Effector memory CD4-positive, alpha-beta T cell (primary cell): ENCODE results near the gene ANKRD33.

Source experiments
- DNase-seq, 3 donors: peaks; one replicate each; pipeline ENCODE4 v3.0.0-alpha.2; 2020
- H3K27ac ChIP-seq: 2 replicates; pipeline ENCODE4 v1.7.0; 2013; ENCODE audit warnings: mild to moderate bottlenecking, low read length, moderate library complexity; ENCODE audit not compliant: insufficient read depth, poor library complexity, severe bottlenecking
- H3K27me3 ChIP-seq: replicated peaks from 2 replicates; pipeline ENCODE4 v1.7.0; 2013; ENCODE audit warnings: mild to moderate bottlenecking, low read length; ENCODE audit not compliant: insufficient read depth, control insufficient read depth, poor library complexity, severe bottlenecking
- H3K36me3 ChIP-seq: 2 replicates; pipeline ENCODE4 v1.7.0; 2013; ENCODE audit warnings: mild to moderate bottlenecking, low read length, moderate library complexity; ENCODE audit not compliant: control insufficient read depth, insufficient read depth
- H3K4me1 ChIP-seq: 2 replicates; pipeline ENCODE4 v1.7.0; 2013; ENCODE audit warnings: low read length, mild to moderate bottlenecking; ENCODE audit not compliant: control insufficient read depth, insufficient read depth, poor library complexity, severe bottlenecking
- H3K4me3 ChIP-seq: 2 replicates; pipeline ENCODE4 v1.7.0; 2013; ENCODE audit warnings: low read length, low read depth, mild to moderate bottlenecking; ENCODE audit not compliant: insufficient read depth, poor library complexity, severe bottlenecking
- H3K9me3 ChIP-seq: 2 replicates; pipeline ENCODE4 v1.7.0; 2013; ENCODE audit warnings: mild to moderate bottlenecking, low read length, moderate library complexity; ENCODE audit not compliant: control insufficient read depth

The ANKRD33 gene

DNA sequence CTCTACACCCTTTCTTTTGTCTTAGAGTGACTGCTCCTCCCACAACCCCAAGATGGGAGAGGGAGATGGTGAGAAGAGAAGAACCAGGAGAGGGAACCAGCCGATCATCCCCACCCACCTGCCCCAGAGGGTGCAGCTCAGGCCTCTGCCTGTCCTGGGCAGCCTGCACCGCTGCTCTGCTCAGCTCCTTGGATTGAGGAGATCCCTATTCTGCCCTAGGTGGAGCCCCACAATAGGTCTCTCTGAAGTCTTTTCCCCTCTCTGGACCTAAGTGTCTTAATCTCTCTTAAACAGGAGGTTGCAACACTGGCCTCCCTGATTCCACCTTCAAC lies 2.2 kb downstream of the ANKRD33 start:
- Histone ChIP-seq H3K36me3 (no peaks in the 10 kb centered on the region), H3K27ac (no peak overlapping the region), H3K4me1 (no peaks in the 10 kb centered on the region), H3K9me3 (no peaks in the 10 kb centered on the region), H3K4me3 (no peak overlapping the region), H3K27me3 (no peaks in the 10 kb centered on the region)
- no peak for DNase-seq

DNA sequence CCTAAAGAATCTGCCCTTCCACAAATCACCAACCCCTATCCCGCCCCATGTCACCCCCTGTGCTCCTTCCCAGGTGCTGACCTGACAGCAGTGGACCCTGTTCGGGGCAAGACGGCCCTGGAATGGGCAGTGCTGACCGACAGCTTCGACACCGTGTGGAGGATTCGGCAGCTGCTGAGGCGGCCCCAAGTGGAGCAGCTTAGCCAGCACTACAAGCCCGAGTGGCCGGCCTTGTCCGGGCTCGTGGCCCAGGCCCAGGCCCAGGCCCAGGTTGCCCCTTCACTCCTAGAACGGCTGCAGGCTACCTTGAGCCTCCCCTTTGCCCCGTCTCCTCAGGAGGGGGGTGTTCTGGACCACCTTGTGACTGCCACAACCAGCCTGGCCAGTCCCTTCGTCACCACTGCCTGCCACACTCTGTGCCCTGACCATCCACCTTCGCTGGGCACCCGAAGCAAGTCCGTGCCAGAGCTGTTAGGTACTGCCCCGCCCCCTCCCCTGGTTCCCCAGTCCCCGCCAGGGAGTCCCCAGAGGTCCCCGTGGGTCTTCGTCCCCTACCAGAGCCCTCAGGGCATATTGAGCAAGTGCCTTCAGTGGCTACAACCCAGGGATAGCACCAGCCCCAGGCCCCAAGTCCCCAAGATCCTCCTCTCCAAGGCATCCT lies 2.7 kb downstream of the ANKRD33 start:
- Histone ChIP-seq H3K9me3 (no peaks in the 10 kb centered on the region), H3K27me3 (no peaks in the 10 kb centered on the region), H3K36me3 (no peaks in the 10 kb centered on the region), H3K4me1 (no peaks in the 10 kb centered on the region), H3K27ac (no peak overlapping the region), H3K4me3 (no peak overlapping the region)
- no peak for DNase-seq

DNA sequence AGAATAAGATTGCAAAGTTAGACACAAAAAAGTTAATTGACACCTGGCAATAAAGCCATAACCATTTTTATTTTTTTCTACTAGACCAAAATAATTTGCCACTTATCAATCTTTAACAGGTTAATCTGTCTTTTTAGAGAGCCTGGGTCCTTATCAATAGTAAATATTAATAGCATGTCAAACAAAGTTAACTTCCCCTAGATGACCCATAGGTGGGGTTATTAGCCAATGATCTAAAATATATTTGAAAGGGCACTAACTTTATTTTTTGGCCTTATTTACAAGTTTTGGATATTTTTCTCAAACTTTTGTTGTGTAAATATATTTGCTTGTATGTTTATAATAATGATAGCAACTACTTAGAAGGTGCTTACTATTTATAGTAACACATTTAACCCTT lies 3.9 kb downstream of the ANKRD33 start:
- no peak for DNase-seq
- no peaks in the 10 kb centered on the region for H3K4me1 ChIP-seq
- no peaks in the 10 kb centered on the region for H3K36me3 ChIP-seq
- H3K27me3 ChIP-seq: no peaks in the 10 kb centered on the region
- no peaks in the 10 kb centered on the region for H3K9me3 ChIP-seq
- no peak overlapping the region for H3K27ac ChIP-seq
- H3K4me3 ChIP-seq: no peak overlapping the region

DNA sequence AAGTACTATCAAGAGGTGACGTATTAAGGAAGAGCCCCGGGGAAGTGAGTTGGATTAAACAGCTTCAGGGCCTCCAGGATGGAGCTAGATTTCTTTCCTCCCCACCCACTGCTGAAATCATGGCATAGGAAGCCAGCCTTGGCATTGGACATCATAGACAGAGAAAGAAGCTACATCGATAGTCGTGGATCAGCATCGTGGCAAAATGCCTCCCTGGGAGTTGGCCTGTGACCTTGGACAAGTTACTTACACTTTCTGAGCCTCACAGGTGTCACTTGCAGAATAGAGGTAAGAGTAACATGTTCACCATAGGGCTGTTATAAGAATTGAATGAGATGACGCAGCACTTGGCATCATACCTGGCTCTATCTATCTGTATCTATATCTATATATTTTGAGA lies 5.9 kb downstream of the ANKRD33 start:
- H3K27ac ChIP-seq: no peak overlapping the region
- H3K27me3 ChIP-seq: no peaks in the 10 kb centered on the region
- H3K36me3 ChIP-seq: no peaks in the 10 kb centered on the region
- no peak for DNase-seq
- no peaks in the 10 kb centered on the region for H3K4me1 ChIP-seq
- H3K9me3 ChIP-seq: no peaks in the 10 kb centered on the region
- H3K4me3 ChIP-seq: no peak overlapping the region

- Histone ChIP-seq H3K9me3 (no peaks in the 10 kb centered on the region), H3K27ac (no peak overlapping the region), H3K4me1 (no peaks in the 10 kb centered on the region), H3K27me3 (no peaks in the 10 kb centered on the region), H3K4me3 (no peak overlapping the region), H3K36me3 (no peaks in the 10 kb centered on the region)
- DNase-seq: no peak
Observed at GRCh38 chr12:51895378-51896135, 7.7 kb downstream of the ANKRD33 start.

GRCh38 chr12:51896236-51896635 lies 8.3 kb downstream of the ANKRD33 start:
- Histone ChIP-seq H3K9me3 (no peaks in the 10 kb centered on the region), H3K36me3 (no peaks in the 10 kb centered on the region), H3K27ac (no peak overlapping the region), H3K4me3 (no peak overlapping the region), H3K27me3 (no peaks in the 10 kb centered on the region), H3K4me1 (no peaks in the 10 kb centered on the region)
- no peak for DNase-seq

DNA sequence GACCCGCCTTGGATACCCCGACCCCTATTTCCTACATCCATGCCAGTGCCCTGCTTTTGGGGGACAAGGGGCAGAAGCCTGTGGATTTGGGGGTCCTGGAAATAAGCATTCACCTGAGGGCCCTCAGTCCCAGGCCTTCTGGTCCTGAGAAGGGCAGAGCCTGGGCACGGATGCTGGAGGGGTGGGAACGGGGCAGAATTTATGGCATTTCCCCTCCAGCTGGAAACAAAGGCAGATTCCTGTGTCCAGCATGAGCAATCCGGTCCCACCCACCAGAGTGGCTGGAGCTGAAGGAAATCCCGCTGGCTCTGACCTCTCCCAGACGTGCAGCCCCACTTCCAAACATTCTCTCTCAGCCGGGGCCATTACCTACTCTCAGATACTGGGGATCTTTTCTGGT lies 9.3 kb downstream of the ANKRD33 start:
- Histone ChIP-seq H3K27me3 (no peaks in the 10 kb centered on the region), H3K27ac (no peak overlapping the region), H3K4me3 (no peak overlapping the region), H3K4me1 (no peaks in the 10 kb centered on the region), H3K9me3 (no peaks in the 10 kb centered on the region), H3K36me3 (no peaks in the 10 kb centered on the region)
- no peak for DNase-seq

DNA sequence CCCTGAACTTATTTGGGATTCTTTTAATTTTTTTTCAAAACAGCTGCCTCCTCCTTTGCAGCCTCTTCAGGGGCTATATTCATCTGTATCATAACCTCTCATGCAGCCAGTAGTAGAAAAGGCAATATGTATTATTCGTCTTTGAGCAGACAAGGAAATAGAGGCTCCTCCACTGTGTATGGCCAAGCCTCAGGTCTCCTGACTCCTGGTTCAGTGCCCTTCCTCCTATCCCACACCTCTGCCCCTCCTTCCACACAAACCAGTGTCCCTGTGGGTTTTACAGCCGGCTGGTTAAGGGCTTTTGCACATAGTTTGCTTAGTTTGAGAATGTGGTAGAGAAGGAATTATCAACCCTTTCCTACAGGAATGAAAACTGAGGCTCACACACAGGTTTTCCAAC lies 10.6 kb downstream of the ANKRD33 start:
- DNase-seq: no peak
- no peaks in the 10 kb centered on the region for H3K27me3 ChIP-seq
- H3K36me3 ChIP-seq: no peaks in the 10 kb centered on the region
- H3K27ac ChIP-seq: no peak overlapping the region
- no peaks in the 10 kb centered on the region for H3K9me3 ChIP-seq
- H3K4me1 ChIP-seq: no peaks in the 10 kb centered on the region
- no peak overlapping the region for H3K4me3 ChIP-seq

DNA sequence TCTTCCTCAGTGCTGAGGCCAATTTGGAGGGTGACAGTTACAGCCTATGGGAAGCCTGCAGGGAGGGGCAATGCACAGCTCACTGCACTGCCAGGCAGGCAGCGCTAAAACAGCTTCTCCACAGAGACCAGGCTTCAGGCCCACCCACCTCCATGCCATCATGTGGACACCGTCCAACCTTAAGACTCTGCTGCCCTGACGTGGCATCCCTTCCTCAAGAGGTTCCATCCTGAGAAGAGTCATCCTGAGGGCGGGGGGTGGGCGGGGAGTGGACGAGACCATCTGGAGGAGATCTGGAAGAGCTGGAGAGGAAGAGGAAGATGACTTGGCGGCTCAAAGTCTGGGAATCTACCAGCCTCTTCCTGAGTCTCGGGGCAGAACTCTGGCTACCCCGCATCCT lies 11.0 kb downstream of the ANKRD33 start:
- H3K9me3 ChIP-seq: no peaks in the 10 kb centered on the region
- no peaks in the 10 kb centered on the region for H3K36me3 ChIP-seq
- no peak overlapping the region for H3K4me3 ChIP-seq
- no peaks in the 10 kb centered on the region for H3K4me1 ChIP-seq
- H3K27ac ChIP-seq: no peak overlapping the region
- H3K27me3 ChIP-seq: no peaks in the 10 kb centered on the region
- no peak for DNase-seq

GRCh38 chr12:51900323-51900889 lies 12.5 kb downstream of the ANKRD33 start:
- H3K4me1 ChIP-seq: no peaks in the 10 kb centered on the region
- no peaks in the 10 kb centered on the region for H3K27me3 ChIP-seq
- no peaks in the 10 kb centered on the region for H3K9me3 ChIP-seq
- H3K36me3 ChIP-seq: no peaks in the 10 kb centered on the region
- H3K4me3 ChIP-seq: no peak overlapping the region
- H3K27ac ChIP-seq: no peak overlapping the region
- no peak for DNase-seq
